ENCODE measurements around the gene ACVR1.

Gene ACVR1

DNA sequence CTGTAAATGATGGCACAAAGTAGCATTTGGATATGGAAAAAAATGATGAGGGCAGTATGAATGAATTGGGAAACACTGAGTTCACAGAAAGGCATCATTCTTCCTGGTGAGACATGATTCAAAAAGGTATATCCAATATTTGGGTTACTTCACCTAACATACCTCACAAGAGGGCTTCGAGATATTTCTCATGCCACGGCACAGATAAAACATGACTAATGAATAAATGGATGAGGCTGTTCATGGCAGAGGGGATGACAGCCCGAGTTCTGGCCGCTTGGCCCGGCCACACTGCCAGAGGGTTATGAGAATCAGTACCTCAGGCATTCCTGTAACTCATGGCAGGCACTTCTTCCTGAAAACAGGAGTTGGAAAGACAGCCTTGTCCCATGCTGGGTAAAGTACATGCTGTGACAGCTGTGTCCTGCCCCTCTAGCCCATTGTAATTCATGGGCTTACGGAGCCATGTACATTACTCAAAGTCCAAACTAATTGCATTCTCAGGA is 131.5 kb downstream of the ACVR1 start:
- H3K4me3 ChIP-seq (ENCODE audit: low read depth, low read length), result no peak overlapping the region
- DNase-seq (ENCODE audit: low read depth), result no peak
- TF ChIP-seq, protein P1, sequence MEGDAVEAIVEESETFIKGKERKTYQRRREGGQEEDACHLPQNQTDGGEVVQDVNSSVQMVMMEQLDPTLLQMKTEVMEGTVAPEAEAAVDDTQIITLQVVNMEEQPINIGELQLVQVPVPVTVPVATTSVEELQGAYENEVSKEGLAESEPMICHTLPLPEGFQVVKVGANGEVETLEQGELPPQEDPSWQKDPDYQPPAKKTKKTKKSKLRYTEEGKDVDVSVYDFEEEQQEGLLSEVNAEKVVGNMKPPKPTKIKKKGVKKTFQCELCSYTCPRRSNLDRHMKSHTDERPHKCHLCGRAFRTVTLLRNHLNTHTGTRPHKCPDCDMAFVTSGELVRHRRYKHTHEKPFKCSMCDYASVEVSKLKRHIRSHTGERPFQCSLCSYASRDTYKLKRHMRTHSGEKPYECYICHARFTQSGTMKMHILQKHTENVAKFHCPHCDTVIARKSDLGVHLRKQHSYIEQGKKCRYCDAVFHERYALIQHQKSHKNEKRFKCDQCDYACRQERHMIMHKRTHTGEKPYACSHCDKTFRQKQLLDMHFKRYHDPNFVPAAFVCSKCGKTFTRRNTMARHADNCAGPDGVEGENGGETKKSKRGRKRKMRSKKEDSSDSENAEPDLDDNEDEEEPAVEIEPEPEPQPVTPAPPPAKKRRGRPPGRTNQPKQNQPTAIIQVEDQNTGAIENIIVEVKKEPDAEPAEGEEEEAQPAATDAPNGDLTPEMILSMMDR (IDR thresholded peaks at IDR 0.05; ENCODE audit: low read depth, low read length, missing control alignments), result no peak

DNA sequence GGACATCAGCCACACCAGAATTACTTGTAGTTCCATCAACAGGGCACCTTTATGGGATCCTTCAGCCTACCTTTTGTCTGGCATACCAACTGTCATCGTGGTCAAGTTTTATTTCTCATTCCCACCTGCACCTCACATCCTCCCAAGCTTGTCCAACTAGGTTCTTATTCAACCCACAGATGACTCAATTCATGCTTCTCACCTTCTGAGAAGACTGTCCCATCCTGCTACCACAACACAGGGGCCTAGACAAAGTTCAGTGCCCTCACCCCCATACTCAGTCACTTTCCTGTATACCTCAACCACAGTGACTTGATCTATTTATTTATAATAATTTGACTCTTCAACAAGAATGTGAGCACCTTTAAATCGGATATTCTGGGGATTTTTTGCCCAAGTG is 133.1 kb downstream of the ACVR1 start:
- TF ChIP-seq, protein P1 (IDR thresholded peaks at IDR 0.05; ENCODE audit: low read depth, low read length, missing control alignments), result no peak
- DNase-seq (ENCODE audit: low read depth), result no peak
- H3K4me3 ChIP-seq (ENCODE audit: low read depth, low read length), result no peak overlapping the region

DNA sequence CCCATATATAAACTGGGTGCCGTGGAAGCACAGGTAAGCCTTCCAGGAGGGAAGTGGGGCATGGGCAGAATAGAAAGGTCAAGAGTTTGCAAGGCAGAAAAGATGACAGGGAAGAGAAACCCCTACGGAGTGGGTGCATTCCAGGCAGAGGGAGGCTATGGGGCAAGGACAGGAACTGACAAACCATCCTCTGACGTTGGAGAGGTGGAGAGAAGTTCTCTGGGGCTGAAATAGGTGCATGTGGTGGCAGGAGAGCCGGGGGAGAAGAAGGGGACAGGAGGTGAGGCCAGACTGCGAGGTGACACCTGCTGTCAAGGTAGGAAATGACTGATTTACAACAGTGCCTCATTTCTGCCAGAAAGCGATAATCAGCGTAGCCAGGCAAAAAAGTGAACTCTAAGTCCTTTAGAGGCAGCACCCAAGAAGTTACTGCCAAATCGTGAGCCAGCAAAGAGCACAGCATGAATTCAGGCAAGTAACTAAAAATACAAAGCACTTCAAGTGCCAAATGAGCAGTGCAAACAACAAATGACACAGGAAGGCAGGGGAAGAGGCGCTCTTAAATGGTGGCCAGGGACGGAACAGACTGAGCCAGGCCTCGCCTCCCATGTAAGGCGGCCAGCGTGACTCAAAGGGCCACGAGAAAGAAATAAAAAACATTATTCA is 134.2 kb downstream of the ACVR1 start:
- no peak for DNase-seq (ENCODE audit: low read depth)
- H3K4me3 ChIP-seq (ENCODE audit: low read depth, low read length), result no peak overlapping the region
- TF ChIP-seq, protein P1 (IDR thresholded peaks at IDR 0.05; ENCODE audit: low read depth, low read length, missing control alignments), result no peak

DNA sequence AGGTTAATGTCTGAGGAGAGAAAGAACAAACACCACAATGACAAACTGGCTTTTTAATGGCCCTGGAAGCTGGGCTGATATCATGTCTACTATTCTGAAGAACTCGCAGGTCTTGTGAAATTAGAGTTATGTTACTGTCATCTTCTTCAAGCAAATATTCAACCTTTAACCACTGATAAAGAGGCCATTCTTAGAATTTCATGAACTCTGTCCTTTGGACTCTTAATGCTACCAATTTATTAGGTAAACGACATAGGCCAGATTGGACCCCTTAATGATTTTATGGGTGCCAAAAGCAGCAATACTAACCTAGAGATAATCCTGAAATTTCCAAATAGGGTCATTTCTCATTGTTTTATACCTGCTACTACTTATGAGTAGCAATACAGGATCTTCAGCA is 138.5 kb downstream of the ACVR1 start:
- no peak overlapping the region for H3K4me3 ChIP-seq (ENCODE audit: low read depth, low read length)
- TF ChIP-seq, protein P1 (IDR thresholded peaks at IDR 0.05; ENCODE audit: low read depth, low read length, missing control alignments), result no peak
- no peak for DNase-seq (ENCODE audit: low read depth)

DNA sequence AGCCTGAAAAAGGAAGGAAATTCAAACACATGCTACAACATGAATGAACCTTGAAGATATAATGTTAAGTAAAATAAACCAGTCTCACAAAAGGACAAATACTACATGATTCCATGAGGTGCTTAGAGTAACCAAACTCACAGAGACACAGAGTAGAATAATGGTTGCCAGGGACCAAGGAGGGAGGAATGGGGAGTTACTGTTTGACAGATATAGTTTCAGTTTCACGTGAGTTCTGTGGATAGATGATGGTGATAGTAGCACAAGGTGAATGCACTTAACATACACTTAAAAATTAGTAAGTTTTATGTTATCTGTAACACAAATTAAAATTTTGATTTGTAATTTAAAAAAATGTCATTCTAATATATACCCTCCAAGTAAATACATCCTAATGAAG is 140.6 kb downstream of the ACVR1 start:
- DNase-seq (ENCODE audit: low read depth), result no peak
- no peak overlapping the region for H3K4me3 ChIP-seq (ENCODE audit: low read depth, low read length)
- TF ChIP-seq, protein P1 (IDR thresholded peaks at IDR 0.05; ENCODE audit: low read depth, low read length, missing control alignments), result no peak

DNA sequence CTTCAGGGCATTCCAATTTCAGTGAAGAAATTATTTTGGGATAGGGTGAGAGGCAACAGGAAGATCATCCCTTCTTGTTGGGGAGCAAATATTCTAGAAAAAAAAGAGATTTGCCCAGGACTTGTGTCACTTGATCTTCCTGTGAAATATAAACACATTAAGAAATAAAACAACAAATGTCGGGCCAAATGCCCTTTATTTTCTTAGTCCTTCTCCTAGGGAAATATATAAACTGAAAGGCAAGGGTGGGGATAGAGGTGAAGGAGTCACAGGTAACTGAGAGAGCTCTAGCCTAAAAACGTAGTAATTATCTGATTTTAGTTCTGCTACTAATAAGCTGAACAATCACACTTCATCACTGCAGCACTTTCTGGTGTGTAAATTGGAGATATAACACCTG is 142.9 kb downstream of the ACVR1 start:
- no peak overlapping the region for H3K4me3 ChIP-seq (ENCODE audit: low read depth, low read length)
- no peak for DNase-seq (ENCODE audit: low read depth)
- TF ChIP-seq, protein P1 (IDR thresholded peaks at IDR 0.05; ENCODE audit: low read depth, low read length, missing control alignments), result no peak

DNA sequence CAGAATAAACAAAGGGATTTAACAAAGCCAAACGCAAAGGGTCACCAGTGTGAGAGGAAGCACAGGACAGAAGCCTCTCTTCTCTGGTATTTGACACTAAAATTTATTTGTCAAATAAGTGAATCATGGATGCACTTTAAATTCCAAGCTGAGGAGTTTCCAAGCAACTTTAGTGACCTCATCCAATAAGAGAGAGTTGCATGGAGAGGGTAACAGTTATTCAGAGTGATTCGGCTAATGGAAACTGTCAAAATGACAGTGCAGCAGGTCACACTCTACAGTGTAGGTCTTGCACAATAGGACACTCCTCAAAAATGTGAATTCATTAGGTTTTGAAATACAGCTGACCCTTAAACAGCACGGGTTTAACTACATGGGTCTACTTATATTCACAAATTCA is 143.5 kb downstream of the ACVR1 start:
- no peak for DNase-seq (ENCODE audit: low read depth)
- H3K4me3 ChIP-seq (ENCODE audit: low read depth, low read length), result no peak overlapping the region
- TF ChIP-seq, protein P1 (IDR thresholded peaks at IDR 0.05; ENCODE audit: low read depth, low read length, missing control alignments), result no peak
